ENCODE results near the gene CISH. TPM values are rescaled to one million over a fixed set of nuclear protein-coding genes. Genes with fewer than 3 reads are reported as not detected.

CISH gene
- total RNA-seq, 1 donor from 2014 or later, result 4.7 TPM

DNA sequence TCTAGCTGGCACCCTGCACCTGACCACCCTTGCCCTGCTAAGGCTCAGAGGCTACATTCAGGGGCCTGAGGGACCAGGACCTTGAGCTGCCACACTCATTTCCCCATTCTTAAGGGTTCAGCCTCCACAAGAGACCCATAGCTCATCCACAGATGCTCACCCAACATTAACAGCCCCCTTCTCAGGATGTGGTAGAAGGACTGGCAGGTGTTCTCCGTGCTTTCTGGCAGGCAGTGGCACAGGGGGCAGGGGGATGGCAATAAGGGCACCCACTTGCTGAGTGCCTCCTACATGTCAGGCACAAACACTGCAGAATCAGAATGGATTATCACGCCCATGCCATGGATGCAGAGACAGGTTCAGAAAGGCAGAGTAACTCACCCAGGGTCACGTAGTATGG lies 14.8 kb upstream of the CISH start:
- Histone ChIP-seq H3K4me3 (ENCODE audit: low read length in 3 of 3) (peak overlapping the region in 1 of 3 donors; percentile 29), H3K27me3 (ENCODE audit: control insufficient read depth in 3 of 3, insufficient read depth in 3 of 3, low read length in 3 of 3) (no peaks in the 10 kb centered on the region), H3K36me3 (ENCODE audit: control insufficient read depth in 3 of 3, insufficient read depth in 3 of 3, low read length in 3 of 3) (peaks cover 4 to 10% (median 6%) of the 10 kb centered on the region in 3 donors), H3K9ac (ENCODE audit: low read depth in 1 of 3, low read length in 3 of 3) (peak overlapping the region; percentile 16 to 87 (median 40)), H3K27ac (ENCODE audit: low read depth, low read length) (peak overlapping the region; percentile 93), H3K9me3 (ENCODE audit: control insufficient read depth in 3 of 3, low read length in 3 of 3) (no peaks in the 10 kb centered on the region), H3K4me1 (ENCODE audit: control insufficient read depth in 3 of 3, insufficient read depth in 3 of 3, low read length in 3 of 3) (peaks cover 58 to 100% (median 74%) of the 10 kb centered on the region in 3 donors)

DNA sequence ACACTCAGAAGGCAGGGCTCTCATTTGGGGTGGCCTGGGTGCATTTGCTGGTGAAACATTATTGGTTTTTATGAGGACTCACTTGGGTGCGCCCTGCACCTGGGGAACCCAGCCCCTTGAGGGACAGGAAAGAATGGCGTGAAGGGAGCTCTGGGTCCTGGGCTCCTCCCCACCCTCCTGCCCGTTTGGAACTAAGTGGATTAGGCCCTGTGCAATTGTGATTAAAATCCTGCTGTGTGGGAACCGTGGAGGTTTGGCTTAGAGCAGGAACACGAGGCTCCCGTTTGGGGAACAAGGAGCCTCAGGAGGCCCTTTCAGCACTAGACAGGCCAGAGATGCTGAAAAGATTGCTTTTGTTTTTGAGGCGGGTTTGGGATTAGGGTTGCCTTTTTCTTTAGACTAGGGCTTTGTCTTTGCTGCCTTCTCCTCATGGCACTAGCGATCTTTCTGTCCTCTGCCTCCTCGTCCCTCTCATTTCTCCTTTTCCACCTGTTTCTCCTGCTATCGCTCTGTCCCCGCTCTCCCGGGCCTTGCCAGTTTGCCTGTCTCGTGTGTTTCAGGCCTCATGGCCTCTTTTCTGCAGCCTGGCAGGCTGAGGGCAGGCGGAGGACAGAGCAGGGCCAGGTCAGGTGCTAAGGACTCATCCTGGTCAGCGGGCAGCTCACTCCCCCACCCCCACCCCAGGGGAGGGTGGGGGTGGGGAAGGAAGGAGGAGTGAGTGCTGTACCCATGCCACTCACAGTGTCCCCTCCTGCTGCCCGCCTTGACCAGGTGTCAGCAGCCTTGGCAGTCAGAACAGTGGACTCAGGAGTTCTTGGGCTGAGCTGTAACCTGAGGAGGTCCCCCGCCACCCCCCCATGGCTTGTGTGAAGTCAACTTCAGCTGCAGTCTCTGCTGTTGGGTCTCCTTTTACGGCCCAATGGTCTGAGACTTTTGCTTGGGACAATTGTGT lies 13.9 kb upstream of the CISH start:
- peak overlapping the region; percentile 75 to 87 (median 82) for H3K9ac ChIP-seq (ENCODE audit: low read depth in 1 of 3, low read length in 3 of 3)
- H3K4me3 ChIP-seq (ENCODE audit: low read length in 3 of 3), result peak overlapping the region in 2 of 3 donors; percentile 30 to 58
- no peaks in the 10 kb centered on the region for H3K9me3 ChIP-seq (ENCODE audit: control insufficient read depth in 3 of 3, low read length in 3 of 3)
- H3K27me3 ChIP-seq (ENCODE audit: control insufficient read depth in 3 of 3, insufficient read depth in 3 of 3, low read length in 3 of 3), result no peaks in the 10 kb centered on the region
- peaks cover 4 to 6% (median 4%) of the 10 kb centered on the region in 3 donors for H3K36me3 ChIP-seq (ENCODE audit: control insufficient read depth in 3 of 3, insufficient read depth in 3 of 3, low read length in 3 of 3)
- peak overlapping the region; percentile 93 for H3K27ac ChIP-seq (ENCODE audit: low read depth, low read length)
- H3K4me1 ChIP-seq (ENCODE audit: control insufficient read depth in 3 of 3, insufficient read depth in 3 of 3, low read length in 3 of 3), result peaks cover 57 to 99% (median 74%) of the 10 kb centered on the region in 3 donors

DNA sequence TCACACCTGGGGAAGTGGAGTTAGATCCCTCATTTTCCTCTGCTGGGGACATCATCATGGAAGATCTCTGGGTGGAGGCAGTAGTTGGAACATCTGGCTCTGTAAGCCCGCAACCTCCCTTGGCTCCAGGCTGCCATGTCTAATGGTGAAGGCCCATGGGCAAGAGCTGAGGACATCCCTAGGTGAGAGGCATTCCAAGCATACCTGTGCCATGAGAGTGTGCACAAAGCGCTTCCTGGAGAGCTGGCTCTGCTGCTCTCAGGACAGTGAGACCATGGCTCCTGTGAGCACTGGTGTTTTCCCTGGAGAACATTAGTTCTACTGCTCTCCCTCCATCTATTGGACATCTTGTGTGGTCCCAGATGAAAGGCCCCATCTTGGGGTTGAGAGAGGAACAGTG lies 13.1 kb upstream of the CISH start:
- Histone ChIP-seq H3K9me3 (ENCODE audit: control insufficient read depth in 3 of 3, low read length in 3 of 3) (no peaks in the 10 kb centered on the region), H3K27me3 (ENCODE audit: control insufficient read depth in 3 of 3, insufficient read depth in 3 of 3, low read length in 3 of 3) (no peaks in the 10 kb centered on the region), H3K4me3 (ENCODE audit: low read length in 3 of 3) (peak overlapping the region in 2 of 3 donors; percentile 29 to 58), H3K9ac (ENCODE audit: low read depth in 1 of 3, low read length in 3 of 3) (peak overlapping the region in 2 of 3 donors; percentile 75 to 87), H3K4me1 (ENCODE audit: control insufficient read depth in 3 of 3, insufficient read depth in 3 of 3, low read length in 3 of 3) (peaks cover 65 to 99% (median 75%) of the 10 kb centered on the region in 3 donors), H3K36me3 (ENCODE audit: control insufficient read depth in 3 of 3, insufficient read depth in 3 of 3, low read length in 3 of 3) (peaks cover 2 to 4% (median 4%) of the 10 kb centered on the region in 3 donors), H3K27ac (ENCODE audit: low read depth, low read length) (peak overlapping the region; percentile 93)

DNA sequence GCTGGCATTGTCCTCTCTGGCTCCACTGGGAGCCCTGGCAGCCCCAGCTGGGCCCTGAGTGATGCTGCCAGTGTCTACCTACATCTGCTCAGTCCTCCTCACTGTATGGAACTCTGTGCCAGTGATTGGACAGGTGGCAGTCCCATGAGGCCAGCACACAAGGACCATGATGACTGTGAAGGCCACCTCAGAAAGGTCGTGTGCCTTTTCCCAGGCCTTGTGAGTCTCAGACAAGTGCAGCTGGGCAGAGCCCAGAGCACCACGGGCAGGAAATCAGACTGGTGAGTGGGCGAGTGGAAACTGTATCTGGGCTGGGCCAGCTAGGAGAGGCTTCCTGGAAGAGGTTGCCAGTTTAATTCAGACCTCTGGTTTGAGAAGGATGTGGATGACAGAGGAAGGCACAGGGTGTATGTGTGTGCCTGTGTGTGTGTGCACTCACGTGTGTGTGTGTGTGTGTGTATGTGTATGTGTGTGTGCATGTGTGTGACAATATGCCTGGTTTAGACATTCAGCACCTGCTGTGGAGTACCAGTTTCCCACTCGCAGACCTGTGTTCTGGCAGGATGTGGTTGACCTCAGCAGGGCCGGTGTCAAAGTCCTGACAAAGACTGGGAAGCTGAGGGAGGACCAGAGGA lies 12.4 kb upstream of the CISH start:
- Histone ChIP-seq H3K4me3 (ENCODE audit: low read length in 3 of 3) (peak overlapping the region in 2 of 3 donors; percentile 29 to 41), H3K9ac (ENCODE audit: low read depth in 1 of 3, low read length in 3 of 3) (peak overlapping the region; percentile 58 to 87 (median 64)), H3K27ac (ENCODE audit: low read depth, low read length) (peak overlapping the region; percentile 93), H3K36me3 (ENCODE audit: control insufficient read depth in 3 of 3, insufficient read depth in 3 of 3, low read length in 3 of 3) (peaks cover 2 to 4% (median 4%) of the 10 kb centered on the region in 3 donors), H3K4me1 (ENCODE audit: control insufficient read depth in 3 of 3, insufficient read depth in 3 of 3, low read length in 3 of 3) (peaks cover 72 to 99% (median 82%) of the 10 kb centered on the region in 3 donors), H3K9me3 (ENCODE audit: control insufficient read depth in 3 of 3, low read length in 3 of 3) (no peaks in the 10 kb centered on the region), H3K27me3 (ENCODE audit: control insufficient read depth in 3 of 3, insufficient read depth in 3 of 3, low read length in 3 of 3) (no peaks in the 10 kb centered on the region)

DNA sequence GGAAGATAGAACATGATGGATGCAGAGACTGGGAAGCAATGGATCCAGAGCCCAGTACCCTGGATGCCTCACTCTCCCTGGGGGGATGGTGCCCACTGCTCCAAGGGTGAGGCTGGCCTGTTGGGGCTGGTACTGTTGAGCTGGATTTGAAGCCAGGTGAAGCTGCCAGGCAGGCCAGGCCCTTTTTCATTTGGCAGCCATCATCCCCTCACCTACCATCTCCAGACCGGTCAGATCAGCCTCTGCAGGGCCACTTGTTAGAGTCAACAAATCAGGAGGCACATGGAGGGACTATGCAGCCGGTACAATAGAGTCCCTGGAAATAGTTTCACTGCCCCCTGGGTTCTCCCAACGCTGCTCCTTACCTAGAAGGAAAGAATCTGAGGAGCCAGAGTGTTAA lies 11.3 kb upstream of the CISH start:
- Histone ChIP-seq H3K9me3 (ENCODE audit: control insufficient read depth in 3 of 3, low read length in 3 of 3) (no peaks in the 10 kb centered on the region), H3K9ac (ENCODE audit: low read depth in 1 of 3, low read length in 3 of 3) (peak overlapping the region in 1 of 3 donors; percentile 54), H3K4me3 (ENCODE audit: low read length in 3 of 3) (peak overlapping the region in 1 of 3 donors; percentile 6), H3K27ac (ENCODE audit: low read depth, low read length) (peak overlapping the region; percentile 93), H3K36me3 (ENCODE audit: control insufficient read depth in 3 of 3, insufficient read depth in 3 of 3, low read length in 3 of 3) (peaks cover 2 to 4% (median 4%) of the 10 kb centered on the region in 3 donors), H3K4me1 (ENCODE audit: control insufficient read depth in 3 of 3, insufficient read depth in 3 of 3, low read length in 3 of 3) (peaks cover 76 to 95% (median 83%) of the 10 kb centered on the region in 3 donors), H3K27me3 (ENCODE audit: control insufficient read depth in 3 of 3, insufficient read depth in 3 of 3, low read length in 3 of 3) (no peaks in the 10 kb centered on the region)

DNA sequence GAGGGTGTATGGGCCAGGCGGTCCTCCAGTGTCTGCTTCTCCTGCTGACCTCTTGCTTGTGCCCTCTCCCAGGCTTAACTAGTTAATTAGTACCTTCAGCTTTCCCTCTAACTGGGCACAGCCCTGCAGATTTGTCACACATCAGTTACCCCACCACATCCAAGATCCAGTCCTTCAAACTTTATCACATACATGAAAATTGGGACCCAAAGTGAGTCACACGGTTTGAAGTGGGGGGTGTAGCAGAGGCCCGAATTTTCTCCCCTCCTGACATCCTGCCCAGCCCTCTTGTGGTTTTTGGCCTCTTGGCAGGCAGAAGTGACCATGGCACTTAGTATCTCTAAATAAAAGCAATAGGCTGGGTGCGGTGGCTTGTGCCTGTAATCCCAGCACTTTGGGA lies 9.2 kb upstream of the CISH start:
- H3K4me3 ChIP-seq (ENCODE audit: low read length in 3 of 3), result peak overlapping the region in 1 of 3 donors; percentile 29
- peak overlapping the region; percentile 4 to 40 (median 28) for H3K9ac ChIP-seq (ENCODE audit: low read depth in 1 of 3, low read length in 3 of 3)
- H3K36me3 ChIP-seq (ENCODE audit: control insufficient read depth in 3 of 3, insufficient read depth in 3 of 3, low read length in 3 of 3), result peaks cover 2 to 4% (median 4%) of the 10 kb centered on the region in 3 donors
- H3K27ac ChIP-seq (ENCODE audit: low read depth, low read length), result peak overlapping the region; percentile 97
- H3K9me3 ChIP-seq (ENCODE audit: control insufficient read depth in 3 of 3, low read length in 3 of 3), result no peaks in the 10 kb centered on the region
- H3K4me1 ChIP-seq (ENCODE audit: control insufficient read depth in 3 of 3, insufficient read depth in 3 of 3, low read length in 3 of 3), result peaks cover 69 to 92% (median 78%) of the 10 kb centered on the region in 3 donors
- H3K27me3 ChIP-seq (ENCODE audit: control insufficient read depth in 3 of 3, insufficient read depth in 3 of 3, low read length in 3 of 3), result no peaks in the 10 kb centered on the region

DNA sequence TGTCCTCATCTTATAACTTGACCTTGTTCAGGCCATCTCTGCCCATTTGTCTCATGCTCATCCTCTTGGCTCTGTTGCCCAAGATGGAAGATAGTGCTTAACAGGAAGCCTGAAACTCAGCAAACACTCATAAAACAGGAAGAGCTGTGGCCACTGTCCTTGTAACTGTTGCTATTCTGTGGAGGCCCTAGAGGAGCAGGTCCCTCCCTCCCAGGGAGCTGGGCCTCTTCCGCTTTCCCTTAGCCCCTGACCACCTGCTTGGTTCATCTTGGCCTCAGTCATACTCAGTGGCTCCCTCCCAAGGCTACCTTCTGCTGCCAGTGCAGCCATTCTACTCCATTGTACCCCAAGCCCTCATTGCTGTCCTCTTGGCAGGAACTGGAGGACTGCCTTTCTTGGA lies 8.8 kb upstream of the CISH start:
- H3K9me3 ChIP-seq (ENCODE audit: control insufficient read depth in 3 of 3, low read length in 3 of 3), result no peaks in the 10 kb centered on the region
- peaks cover 66 to 91% (median 75%) of the 10 kb centered on the region in 3 donors for H3K4me1 ChIP-seq (ENCODE audit: control insufficient read depth in 3 of 3, insufficient read depth in 3 of 3, low read length in 3 of 3)
- H3K9ac ChIP-seq (ENCODE audit: low read depth in 1 of 3, low read length in 3 of 3), result peak overlapping the region; percentile 4 to 40 (median 28)
- no peaks in the 10 kb centered on the region for H3K27me3 ChIP-seq (ENCODE audit: control insufficient read depth in 3 of 3, insufficient read depth in 3 of 3, low read length in 3 of 3)
- peaks cover 2 to 4% (median 4%) of the 10 kb centered on the region in 3 donors for H3K36me3 ChIP-seq (ENCODE audit: control insufficient read depth in 3 of 3, insufficient read depth in 3 of 3, low read length in 3 of 3)
- peak overlapping the region; percentile 97 for H3K27ac ChIP-seq (ENCODE audit: low read depth, low read length)
- peak overlapping the region in 2 of 3 donors; percentile 29 to 41 for H3K4me3 ChIP-seq (ENCODE audit: low read length in 3 of 3)

DNA sequence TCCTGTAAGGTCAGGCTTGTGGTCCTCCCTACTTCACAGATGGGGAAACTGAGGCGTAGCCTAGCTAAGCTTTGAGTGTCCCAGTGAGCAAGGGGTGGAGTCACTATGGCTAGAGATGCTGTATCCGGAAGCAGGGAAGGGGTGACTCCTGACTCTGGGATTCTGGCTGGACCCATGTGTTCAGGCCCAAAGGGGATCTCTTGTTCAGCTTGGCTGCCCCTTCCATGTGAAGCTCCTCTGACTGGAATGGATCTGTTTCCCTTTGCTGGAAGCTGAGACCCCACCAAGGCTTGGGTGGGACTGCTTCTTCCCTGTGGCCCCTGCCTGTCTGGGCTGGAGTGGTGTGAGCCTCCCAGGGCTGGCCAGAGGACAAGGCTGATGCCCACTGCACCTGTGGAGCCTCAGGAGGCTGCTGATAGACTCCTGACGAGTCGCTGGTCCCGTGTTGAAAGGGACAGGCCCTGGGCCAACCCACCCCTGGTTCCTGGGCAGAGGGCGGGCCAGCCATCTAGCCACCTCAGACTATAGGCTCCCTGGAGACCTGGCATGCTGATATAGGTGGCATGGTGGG lies 6.4 kb upstream of the CISH start:
- Histone ChIP-seq H3K9me3 (ENCODE audit: control insufficient read depth in 3 of 3, low read length in 3 of 3) (no peaks in the 10 kb centered on the region), H3K27ac (ENCODE audit: low read depth, low read length) (peak overlapping the region; percentile 97), H3K36me3 (ENCODE audit: control insufficient read depth in 3 of 3, insufficient read depth in 3 of 3, low read length in 3 of 3) (peaks cover 2 to 4% (median 4%) of the 10 kb centered on the region in 3 donors), H3K27me3 (ENCODE audit: control insufficient read depth in 3 of 3, insufficient read depth in 3 of 3, low read length in 3 of 3) (no peaks in the 10 kb centered on the region), H3K9ac (ENCODE audit: low read depth in 1 of 3, low read length in 3 of 3) (peak overlapping the region; percentile 89 to 97 (median 96)), H3K4me1 (ENCODE audit: control insufficient read depth in 3 of 3, insufficient read depth in 3 of 3, low read length in 3 of 3) (peaks cover 47 to 82% (median 56%) of the 10 kb centered on the region in 3 donors), H3K4me3 (ENCODE audit: low read length in 3 of 3) (peak overlapping the region; percentile 88 to 92 (median 88))

DNA sequence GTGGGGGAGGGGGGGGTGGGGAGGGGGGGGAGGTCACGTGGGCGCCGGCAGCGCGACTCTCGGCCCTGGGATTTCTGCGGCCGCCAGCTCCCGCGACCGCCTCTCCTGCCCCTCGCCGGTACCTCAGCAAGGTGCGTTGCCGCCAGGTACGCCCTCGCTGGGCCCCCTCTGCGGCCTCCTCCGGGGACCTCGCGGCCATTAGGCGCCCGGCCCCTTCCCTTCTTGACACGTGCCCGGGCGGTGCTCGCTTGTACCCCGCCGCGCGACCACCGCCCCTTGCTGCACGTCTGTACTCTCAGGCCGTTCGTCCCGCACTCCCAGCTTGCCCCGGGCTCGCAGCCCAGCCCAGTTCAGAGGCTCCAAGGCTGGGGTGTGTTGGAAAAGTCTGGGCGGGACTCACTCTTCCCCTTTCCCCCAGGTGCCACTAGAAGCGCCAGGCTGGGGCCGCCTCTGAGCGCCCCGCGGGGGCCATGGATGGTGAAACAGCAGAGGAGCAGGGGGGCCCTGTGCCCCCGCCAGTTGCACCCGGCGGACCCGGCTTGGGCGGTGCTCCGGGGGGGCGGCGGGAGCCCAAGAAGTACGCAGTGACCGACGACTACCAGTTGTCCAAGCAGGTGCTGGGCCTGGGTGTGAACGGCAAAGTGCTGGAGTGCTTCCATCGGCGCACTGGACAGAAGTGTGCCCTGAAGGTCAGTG lies 5.7 kb upstream of the CISH start, which contains the start of gene MAPKAPK3:
MAPKAPK3 (plus strand) TSS at position 56 of the 696 bp plus-strand sequence; CDS start at position 471, 415 bp downstream.
- H3K27me3 ChIP-seq (ENCODE audit: control insufficient read depth in 3 of 3, insufficient read depth in 3 of 3, low read length in 3 of 3), result no peaks in the 10 kb centered on the region
- peaks cover 0 to 4% (median 0%) of the 10 kb centered on the region in 3 donors for H3K36me3 ChIP-seq (ENCODE audit: control insufficient read depth in 3 of 3, insufficient read depth in 3 of 3, low read length in 3 of 3)
- peaks cover 48 to 80% (median 55%) of the 10 kb centered on the region in 3 donors for H3K4me1 ChIP-seq (ENCODE audit: control insufficient read depth in 3 of 3, insufficient read depth in 3 of 3, low read length in 3 of 3)
- H3K9me3 ChIP-seq (ENCODE audit: control insufficient read depth in 3 of 3, low read length in 3 of 3), result no peaks in the 10 kb centered on the region
- peak within 1 kb of the TSS; percentile 88 to 92 (median 88) for H3K4me3 ChIP-seq (ENCODE audit: low read length in 3 of 3)
- H3K9ac ChIP-seq (ENCODE audit: low read depth in 1 of 3, low read length in 3 of 3), result peak within 1 kb of the TSS; percentile 89 to 97 (median 96)
- H3K27ac ChIP-seq (ENCODE audit: low read depth, low read length), result peak within 1 kb of the TSS; percentile 97
